NCI-H345 treated with DMSO at 0.1 percent for 48 hours (cell line): ENCODE measurements around the gene PTPRF.

Experiments
- DNase-seq: peaks from one replicate; lab custom pipeline; 2025; ENCODE audit not compliant: unreplicated experiment; lab: John Stamatoyannopoulos, UW

The PTPRF gene

DNA sequence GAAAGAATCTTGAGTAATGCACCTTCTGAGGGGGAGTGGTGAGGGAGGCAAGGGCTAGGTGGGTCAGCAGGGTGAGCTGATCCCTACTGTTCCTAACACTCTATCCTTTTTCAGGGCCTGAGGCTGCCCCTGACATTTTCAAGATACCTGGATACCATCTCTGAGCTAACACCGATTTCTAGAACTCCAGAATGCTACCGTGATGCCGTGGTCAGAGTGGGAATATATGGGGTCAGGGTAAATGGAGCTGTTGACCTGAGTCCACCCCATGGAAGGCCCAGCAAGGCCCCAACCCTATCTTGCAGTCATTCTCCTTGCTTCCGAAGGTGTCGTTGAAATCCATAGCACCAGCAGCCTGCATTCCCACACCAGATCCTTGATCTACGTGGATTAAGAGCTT is 18.0 kb upstream of the PTPRF start:
- DNase-seq, result no peak

DNA sequence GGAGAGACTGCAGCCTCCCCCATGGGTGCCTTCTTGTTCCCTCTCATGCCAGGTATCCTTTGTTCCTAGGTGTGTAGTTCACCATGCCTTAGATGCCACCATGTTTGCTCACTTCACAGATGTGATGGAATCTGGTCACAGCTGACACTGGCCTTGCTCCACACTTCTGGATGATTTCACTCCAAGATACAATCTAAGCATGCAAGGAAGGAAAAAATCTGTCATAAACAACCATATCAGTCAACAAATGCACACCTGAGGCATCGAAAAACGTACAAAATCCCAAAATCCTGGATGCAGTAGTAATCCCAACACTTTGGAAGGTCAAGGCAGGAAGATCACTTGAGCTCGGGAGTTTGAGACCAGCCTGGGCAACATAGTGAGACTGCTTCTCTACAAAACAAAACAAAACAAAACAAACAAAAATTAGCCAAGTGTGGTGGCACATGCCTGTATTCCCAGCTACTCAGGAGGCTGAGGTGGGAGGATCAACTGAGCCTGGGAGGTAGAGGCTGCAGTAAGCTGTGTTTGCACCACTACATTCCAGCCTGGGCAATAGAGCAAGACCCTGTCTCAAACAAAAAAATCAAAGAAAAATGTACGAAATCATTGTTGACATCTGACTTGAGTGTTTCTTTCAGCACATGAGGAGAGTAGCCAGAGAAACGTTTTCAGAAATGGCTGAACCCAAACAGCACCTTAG is 17.1 kb upstream of the PTPRF start:
- DNase-seq, result no peak

DNA sequence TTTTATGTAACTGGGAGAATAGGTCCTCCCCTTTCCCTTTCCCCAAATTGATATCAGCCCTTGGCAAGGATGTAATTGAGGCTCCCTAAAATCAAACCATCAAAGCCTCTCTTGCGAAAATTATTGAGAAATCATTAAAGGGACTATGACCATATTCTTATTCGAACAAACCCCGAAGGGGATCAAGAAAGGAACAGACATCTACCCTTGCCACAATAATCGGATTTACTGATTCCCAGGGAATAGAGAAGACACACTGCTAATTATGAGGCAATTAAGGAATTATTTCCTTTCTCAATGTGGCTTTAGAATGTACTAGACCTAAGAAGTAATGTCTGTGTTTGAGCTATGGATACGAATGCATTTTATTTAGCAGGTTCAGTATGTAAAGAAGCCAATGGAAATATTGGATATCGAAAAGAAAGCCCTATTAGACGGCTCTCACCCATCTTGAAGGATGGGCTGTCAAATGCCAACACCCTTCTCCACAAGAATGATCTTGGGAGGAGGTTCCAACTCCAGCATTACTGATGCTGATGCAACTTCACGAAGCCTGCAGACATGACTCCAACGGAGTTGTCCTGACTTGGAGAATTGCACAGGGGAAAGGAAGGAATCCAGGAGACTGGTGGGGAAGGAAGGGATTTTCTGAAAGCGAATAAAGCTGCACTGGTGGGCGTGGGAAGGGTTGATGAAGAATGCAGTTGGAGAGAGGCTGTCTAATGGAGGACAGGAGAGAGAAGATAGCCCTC is 11.6 kb upstream of the PTPRF start:
- DNase-seq, result no peak

DNA sequence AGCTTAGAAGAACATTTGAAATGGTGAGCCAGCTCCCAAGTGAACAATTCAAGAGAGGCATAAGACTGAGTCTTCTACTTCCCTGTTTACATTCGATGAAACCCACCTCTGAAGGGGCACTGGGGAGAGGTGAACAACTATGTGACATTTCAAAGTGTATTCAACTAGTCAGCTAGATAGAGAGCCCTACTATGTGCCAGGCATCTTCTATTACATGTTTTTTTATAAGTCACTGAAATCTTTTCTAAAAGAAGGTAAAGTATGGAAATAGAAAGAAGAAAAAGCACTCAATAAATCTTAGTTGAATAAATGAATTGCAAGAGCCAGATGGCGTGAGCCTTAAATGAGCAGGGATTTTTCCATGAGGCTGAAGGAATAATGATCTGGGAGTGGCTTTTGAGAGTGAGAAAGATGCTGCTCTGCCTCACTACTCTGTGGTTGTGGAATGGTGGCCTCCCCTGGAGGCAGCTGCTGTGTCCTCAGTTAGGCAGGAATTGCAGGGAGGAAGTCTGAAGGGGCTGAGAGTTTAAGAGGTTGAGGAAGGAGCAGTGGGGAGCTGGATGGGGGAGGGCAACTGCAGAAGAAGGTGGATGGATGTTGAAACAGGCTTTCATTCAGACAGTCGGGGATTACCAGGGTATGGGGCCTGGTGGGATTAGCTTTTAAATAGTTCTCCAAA is 10.4 kb upstream of the PTPRF start:
- no peak for DNase-seq

DNA sequence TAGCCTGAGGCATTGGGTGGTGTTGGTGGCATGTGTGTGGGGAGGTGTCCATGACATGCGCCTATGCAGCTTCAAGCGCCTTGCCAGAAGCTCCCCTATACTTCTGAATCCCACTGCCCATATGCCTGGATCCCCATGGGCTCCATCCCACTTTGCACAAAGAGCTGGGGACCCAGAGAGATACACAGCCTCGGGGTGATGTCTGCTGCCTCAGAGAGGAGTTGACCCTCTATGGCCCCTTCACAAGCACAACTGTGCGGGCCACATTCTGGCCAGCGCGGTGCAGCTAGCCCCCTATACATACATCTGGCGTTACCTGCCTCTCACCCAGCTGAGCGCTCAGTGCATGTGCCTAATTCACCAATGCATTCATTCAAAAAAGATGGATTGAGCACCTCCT is 9.6 kb upstream of the PTPRF start:
- DNase-seq, result no peak

DNA sequence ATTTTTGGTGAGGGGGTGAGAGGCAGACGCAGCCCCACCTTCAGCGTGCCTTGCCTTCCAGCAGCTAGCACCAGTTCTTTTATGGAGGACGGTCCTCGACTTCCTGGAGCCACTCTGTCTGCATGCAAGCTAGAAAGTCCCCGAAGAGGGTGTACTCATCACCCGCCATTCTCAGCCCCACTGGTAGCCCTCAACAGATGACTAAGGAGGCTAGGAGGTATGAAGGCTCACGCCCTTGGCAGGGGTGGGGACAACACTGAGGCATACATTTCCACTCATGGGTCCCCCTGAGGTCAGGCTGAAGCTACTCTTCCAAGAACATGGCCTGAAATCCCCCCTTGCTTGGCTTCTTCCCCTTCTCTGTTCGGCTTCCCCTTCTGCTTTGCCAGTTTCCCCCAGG is 8.9 kb upstream of the PTPRF start:
- DNase-seq, result no peak

DNA sequence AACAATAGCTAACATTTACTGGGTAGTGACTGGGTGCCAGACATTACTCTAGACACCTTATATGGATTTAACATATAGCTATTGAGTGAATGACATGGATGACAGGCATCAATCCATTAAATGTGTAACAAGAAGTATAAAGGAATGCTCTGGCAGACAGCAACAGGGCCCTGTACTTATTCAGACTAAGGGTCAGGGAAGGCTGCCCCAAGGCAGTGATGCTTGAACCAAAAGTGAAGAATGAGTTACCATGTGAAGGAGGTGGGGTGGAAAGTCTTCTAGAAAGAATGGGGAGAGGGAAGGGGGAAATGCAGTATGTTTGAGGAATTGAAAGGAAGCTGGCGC is 8.3 kb upstream of the PTPRF start:
- DNase-seq, result no peak

DNA sequence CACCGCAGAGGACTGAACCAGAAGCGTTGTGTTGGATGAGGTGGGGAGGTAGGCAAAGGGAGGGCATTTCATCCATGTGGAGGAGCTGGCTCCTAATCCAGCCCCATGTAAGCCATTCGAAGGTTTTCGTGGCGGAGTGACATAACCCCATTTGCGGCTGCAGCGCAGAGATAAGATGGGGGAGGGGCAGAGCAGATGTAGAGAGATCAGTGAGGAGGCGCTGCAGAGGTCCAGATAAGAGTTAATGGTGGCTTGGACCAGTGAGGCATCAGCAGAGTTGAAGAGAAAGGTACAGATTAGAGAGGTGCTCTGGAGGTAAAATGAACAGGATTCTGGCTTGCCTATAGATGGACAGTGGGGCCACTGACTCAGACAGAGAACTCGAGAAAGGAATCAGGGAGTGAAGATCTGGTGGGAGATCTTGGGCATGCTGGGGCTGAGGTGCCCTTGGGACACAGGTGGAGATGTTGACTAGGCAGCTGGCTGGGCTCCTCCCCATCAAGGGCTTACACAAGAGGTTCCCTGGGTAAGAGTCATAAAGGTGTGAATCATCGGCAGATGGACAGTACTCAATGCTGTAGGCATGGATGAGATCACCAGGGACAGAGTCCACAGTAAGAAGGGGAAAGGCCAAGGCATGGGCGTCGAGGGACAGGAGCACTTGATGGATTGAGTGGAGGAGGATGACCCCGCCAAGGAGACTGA is 7.8 kb upstream of the PTPRF start:
- DNase-seq, result no peak

DNA sequence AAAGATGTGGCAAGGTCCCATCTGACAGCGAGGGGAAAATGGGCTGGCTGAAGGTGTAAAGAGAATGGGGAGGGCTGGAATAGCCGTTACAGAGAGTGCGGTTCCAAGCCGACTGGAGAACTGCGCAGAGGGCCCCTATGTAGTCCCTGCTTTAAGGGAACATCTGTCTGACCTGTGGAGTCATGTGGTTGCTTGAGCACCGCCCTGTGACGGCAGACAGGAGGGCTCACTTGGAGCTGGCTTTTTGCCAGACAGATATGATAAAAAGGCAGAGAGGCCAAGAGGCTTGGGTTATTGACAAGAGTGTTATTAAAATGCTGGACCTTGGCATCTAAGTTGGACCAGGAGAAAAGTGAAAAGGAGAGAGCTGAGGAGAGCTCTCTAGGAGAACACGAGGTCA is 5.9 kb upstream of the PTPRF start:
- no peak for DNase-seq

DNA sequence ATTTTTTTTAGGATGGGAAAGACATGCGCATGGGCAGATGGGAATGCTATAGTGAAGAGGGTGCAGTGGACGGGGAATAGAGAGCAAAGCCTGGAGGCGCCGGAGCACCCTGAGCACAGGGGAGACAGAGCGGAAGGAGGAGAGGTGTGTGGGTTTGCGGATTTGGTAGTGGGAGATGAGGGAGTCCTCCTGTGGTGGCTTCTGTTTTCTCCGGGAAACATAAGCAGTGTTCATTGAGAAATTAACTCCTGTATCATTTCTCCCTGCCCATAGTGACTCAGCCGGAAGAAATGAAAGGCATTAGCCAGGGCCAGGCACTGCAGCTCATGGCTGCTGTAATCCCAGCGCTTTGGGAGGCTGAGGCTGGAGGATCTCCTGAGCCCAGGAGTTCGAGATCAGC is 4.7 kb upstream of the PTPRF start:
- DNase-seq, result no peak

DNA sequence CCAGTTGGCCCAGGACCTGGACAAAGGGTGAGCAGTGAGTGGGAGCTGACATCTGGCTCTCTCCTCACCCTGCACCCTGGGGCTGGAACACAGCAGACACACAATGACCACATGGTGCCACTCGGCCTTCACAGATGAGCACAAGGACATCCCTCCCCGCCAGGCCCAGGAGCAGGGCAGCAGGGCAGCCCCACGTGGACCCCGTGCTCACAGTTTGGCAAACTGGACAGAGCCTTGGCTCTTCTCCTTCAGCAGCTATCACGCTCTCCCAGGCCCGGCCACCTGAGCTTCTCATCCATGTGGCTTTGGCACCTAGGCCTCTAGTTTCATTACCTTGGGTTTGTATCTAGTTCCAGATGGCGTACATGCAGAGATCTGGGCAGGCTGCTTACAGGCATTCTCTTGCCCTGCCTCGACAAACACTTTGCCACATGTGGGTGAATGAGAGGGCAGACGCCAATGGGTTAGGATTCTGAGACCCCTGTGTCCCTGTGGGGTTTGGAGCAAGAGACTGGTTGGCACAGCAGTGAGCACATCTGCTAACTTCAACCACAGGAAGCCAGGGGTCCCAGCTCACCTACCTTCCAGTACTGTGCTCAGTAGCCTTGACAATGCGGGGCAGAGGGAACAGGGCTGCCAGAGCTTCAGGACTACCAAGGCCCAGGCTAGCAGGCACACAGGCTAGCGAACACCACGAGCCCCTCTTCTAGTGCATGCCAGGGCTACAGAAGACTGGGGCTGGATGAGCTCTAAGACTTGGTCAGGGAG is 3.4 kb upstream of the PTPRF start:
- no peak for DNase-seq

DNA sequence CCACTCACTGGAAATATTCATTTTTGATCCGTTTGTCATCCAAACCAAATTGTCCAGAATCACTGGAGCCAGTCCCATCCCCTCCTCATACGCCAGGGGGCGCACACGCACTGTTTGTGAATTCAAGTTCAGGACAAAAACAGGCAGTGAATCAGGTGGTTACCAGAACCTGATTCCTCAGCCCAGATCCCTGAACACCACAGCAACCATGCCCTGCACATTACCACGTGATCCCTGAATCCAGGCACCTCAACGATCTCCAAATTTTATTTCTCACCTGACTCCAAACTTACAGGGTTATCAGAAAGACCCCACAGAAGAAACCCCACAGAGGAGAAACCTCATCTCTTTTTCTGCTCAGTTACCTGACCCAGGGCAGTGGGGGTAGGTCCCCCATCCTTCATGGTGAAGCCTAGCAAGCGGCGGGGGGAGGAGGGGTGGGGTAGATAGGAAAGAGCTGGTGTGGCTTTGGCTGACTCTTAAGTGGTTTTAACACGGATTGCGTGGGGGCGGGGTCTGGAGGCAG is 1.4 kb upstream of the PTPRF start:
- DNase-seq, result peak; percentile 79

DNA sequence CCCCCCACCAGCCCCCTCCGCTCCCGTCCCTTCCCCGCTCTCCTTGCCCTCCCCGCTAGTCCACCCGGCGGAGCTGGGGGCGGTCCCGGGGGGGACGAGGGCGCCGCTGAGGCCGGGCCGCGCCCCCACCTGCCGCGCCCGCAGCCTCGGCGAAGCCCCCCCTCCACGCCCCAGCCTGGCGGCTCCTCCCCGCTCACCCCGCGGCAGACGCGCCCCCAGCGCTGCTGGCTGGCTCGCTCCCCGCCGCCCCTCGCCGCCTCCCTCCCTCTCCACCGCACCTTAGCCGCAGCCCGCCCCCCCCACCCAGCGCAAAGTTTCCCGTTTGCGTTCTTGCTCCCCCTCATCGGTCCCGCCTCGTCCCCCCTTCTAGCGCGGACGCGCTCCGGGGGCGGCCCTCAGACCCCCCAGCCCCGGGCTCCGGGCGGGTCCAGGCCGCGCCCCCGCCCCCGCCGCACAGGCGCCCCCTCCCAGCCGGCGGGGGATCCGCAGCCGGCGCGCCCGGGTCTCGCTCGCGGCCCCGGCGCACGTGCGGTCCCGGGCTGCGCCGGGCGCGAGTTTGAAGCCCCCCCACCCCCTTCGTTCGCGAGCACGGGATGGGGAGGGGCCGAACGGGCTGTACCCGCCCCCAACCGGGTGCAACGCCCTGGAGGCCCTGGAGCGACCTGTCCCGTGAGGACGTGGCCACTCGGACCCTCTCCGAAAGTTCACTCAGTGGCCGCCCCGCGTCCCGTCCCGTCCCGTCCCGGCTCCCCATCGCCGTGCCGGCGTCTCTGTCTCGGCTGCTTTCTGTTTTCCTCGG is 623 bp downstream of the PTPRF start:
- no peak for DNase-seq

DNA sequence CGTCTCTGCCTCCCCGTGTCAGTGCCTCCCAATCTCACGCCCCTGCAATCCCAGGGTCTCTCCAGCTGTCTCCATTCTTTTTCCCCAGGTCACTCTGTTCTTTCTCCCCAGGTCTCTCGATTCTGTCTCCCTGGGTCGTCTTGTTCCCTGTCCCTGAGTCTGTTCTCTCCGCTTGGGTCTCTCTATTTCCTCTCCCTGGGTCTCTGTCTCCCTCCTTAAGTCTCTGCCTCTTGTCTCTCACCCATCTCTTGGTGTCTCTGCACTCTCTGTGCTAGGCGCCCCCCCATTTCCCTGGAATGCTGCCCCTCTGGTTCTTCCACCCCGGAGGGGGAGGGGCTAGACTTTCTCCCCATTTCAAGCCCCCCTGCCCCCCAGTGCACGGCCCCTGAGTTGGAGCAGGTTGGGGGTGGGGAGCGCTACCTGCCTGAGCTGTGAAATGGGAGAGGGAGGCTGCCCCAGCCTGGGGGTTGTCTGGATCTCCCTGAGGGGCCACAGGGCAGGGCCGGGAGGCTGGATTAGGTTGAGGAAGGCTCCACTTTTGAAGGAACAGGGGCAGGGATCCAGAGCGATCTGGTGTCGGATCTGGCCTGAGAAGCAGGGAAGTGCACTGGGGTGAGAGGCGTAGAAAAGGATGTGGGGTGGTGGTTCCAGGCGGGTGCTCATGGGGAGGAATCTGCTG is 1.4 kb downstream of the PTPRF start:
- no peak for DNase-seq

DNA sequence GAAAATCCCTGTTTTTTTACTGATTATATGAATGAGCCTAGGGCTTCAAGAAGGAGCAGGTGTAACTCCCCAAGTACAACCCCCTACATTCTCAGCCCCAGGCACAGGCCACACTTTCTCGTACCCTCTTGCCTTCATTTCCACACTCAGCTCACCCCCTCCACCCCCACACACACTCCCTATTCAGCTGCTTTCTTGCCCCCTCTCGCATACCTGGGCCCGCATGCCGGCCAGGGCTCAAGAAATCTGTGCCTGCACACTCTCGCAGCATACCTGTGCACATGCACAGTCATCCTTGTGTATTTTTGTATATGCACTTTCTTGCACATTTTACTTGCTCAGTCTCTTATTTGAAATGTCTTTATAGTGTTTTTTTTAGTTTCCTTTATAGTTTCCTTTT is 2.0 kb downstream of the PTPRF start:
- DNase-seq, result no peak

DNA sequence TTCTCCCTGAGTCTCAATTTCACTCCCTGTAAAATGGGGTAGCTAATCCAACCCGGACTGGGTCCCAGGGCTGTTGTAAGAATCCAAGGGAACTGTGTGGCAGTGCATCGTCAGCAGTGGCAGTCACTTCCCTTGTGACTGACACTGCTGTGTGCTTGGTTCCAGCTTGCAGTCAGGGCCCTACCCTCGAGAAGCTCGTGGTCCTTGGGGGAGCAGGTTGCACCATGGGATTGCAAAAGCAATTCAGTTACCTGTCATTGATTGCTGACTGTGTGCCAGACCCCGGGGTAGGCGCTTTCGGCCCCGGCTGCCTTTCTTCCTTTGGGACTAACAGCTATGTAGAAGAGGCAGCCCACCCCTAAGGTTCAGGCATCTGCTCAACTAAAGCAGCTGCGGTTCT is 2.9 kb downstream of the PTPRF start:
- no peak for DNase-seq

DNA sequence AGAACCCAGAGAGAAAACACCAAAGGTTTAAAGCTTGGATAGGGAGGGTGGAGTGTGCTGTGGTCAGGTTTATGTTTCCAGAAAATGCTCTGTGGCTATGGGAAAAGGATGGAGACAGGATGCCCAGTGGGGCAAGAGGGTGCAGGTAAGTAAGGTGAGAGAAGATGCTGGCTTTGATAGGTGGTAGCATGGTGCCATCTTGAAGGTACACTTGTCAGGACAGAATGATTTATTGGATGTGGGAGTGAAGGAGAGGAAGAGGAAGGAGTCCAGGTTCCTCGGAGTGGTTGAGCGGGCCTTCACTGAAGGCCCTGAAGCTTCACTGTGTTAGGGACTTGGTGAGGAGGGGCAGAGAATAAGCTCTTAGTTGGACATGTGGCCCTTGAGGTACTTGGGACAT is 3.6 kb downstream of the PTPRF start:
- no peak for DNase-seq

DNA sequence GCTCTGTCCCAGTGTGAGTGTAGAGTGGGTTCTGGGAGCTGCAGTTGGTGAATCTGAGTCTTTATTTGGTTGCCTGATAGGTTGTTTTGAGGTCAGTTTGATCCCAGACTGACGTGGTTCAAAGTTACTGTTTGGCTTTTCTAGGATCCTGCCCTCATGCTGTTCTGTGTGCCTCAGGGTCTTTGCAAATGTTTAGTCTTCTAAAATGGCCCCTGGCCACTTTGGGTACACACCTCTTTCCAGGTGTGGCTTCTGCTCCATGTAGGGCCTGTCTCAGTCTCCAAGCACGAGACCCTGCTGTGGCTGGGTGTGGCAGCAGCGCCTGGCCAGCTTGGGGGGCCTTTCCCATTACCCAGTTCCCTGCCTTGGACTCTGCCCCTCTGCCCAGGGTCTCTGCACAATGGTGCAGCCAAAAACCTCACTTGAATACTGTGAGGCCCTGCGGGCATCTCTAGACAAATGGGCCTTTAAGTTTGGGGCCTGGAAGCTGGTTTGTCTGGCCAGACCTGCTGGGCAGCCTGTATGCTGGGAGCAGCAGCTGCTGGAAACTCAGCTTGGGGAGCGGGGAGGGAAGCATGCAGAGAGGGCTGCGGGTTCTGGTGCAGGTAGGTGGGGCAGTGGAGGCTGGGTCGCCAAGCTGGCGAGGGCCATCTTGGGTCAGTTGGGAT is 5.6 kb downstream of the PTPRF start:
- DNase-seq, result no peak

DNA sequence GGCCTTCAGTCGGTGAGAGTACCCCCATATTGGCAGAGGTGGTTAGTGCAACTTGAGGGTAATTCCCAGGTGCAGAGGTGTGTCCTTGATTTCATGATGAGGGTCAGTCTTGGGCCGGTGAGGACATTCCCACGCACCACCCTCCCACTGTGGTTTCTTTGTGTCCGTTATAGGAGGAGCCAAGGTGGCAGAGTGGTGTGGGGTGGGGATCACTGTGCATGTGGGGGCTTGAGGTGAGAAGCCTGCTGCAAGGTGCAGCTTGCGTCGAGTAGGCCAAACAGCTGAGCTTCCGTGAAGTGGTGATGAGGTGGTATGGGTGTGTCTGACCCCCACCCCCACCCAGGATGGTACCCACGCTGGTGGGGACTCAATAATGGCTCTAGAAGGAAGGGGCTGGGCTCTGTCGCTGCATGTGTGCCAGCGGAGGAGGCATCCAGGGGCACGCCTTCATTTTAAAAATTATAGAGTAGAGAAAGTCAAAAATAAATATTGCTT is 6.2 kb downstream of the PTPRF start:
- no peak for DNase-seq
